Stimulated activated CD8-positive, alpha-beta memory T cell treated with anti-CD3 and anti-CD28 coated beads, Interleukin-7, amount 100 ng/mL, for 1 hour (primary cell): Measurements from ENCODE around the gene ATP8B4.

ENCODE experiments used
- DNase-seq, 2 donors: peaks; one replicate each; pipeline ENCODE4 v3.0.0-alpha.2; 2020; ENCODE audit warnings: low read depth in 2 of 2

Gene ATP8B4

GRCh38 chr15:49898097-49898496 is 220.9 kb downstream of the ATP8B4 start:
- DNase-seq, result no peak

GRCh38 chr15:49895347-49896223 is 223.4 kb downstream of the ATP8B4 start:
- no peak for DNase-seq

- no peak for DNase-seq
Measured at GRCh38 chr15:49890689-49891088, 228.3 kb downstream of the ATP8B4 start.

GRCh38 chr15:49889536-49889935 is 229.5 kb downstream of the ATP8B4 start:
- DNase-seq, result no peak

GRCh38 chr15:49888734-49889133 is 230.3 kb downstream of the ATP8B4 start:
- DNase-seq, result no peak

GRCh38 chr15:49888323-49888693 is 230.7 kb downstream of the ATP8B4 start:
- no peak for DNase-seq

- no peak for DNase-seq
Measured at GRCh38 chr15:49887659-49888322, 231.2 kb downstream of the ATP8B4 start.

GRCh38 chr15:49883121-49883520 is 235.9 kb downstream of the ATP8B4 start:
- no peak for DNase-seq

- DNase-seq, result no peak
Measured at GRCh38 chr15:49881866-49882265, 237.2 kb downstream of the ATP8B4 start.

- no peak for DNase-seq
Measured at GRCh38 chr15:49881433-49881832, 237.6 kb downstream of the ATP8B4 start.

GRCh38 chr15:49877873-49878521 is 241.0 kb downstream of the ATP8B4 start:
- no peak for DNase-seq

- DNase-seq, result no peak
Measured at GRCh38 chr15:49877117-49877872, 241.7 kb downstream of the ATP8B4 start.

GRCh38 chr15:49876401-49877038 is 242.5 kb downstream of the ATP8B4 start:
- DNase-seq, result no peak

GRCh38 chr15:49875392-49875791 is 243.6 kb downstream of the ATP8B4 start:
- DNase-seq, result no peak

GRCh38 chr15:49870472-49870871 is 248.6 kb downstream of the ATP8B4 start:
- DNase-seq, result no peak

GRCh38 chr15:49868348-49868747 is 250.7 kb downstream of the ATP8B4 start:
- DNase-seq, result no peak

GRCh38 chr15:49865925-49866757 is 252.9 kb downstream of the ATP8B4 start:
- DNase-seq, result no peak

GRCh38 chr15:49864251-49864650 is 254.8 kb downstream of the ATP8B4 start:
- no peak for DNase-seq

- no peak for DNase-seq
Measured at GRCh38 chr15:49863431-49864224, 255.4 kb downstream of the ATP8B4 start.

- DNase-seq, result no peak
Measured at GRCh38 chr15:49860101-49860500, 258.9 kb downstream of the ATP8B4 start.
